ENCODE measurements around the gene CAMTA1. TPM values are rescaled to one million over a fixed set of nuclear protein-coding genes. Genes with fewer than 3 reads are reported as not detected.

The CAMTA1 gene
- total and polyA plus RNA-seq, 9 of the 15 experiments (the other 6 are each of a cell fraction or from before 2014, with no cell fraction given), result 43.9 to 161 (median 65.9) TPM

DNA sequence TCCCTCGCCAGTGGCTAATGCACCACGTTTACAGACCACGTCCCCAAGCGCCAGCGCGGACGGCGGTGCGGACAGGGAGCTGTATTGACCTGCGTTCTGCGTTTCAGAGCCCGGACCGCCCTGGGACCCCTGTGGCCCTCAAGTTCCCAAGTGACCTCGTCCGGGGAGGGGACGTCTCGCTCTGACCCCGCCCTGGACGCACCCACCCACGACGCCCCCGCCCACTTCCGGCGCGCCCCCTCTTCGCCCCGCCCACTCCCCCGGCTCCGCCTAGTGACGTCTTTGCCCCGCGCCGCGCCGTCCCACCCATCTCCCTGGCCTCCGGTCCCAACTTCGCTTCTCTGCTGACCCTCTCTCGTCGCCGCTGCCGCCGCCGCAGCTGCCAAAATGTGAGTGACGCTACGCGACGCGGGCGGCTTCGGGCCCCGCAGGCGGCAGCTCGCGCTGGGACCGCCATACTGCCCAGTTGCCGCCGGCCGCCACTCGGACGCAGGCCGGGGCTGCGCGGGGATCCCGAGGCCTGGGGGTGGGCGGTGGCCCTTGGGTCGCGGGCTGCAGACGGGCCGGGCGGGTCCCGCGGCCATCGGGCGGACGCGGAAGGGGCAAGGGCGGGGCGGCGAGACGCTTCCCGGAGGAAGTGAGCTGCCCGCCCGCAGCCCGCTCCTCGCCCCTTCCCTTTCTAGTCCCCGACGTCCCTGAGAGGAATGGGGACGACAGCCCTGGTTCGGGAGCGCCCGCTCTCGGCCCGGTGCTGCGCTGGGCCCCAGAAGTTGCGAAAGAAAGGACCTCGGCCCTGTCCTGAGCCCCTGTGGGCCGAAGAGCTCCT lies 986.0 kb downstream of the CAMTA1 start, which contains the start of gene VAMP3 (continued):
- TF ChIP-seq TRIM24 (IDR thresholded peaks at IDR 0.05), result no peak
- TF ChIP-seq, protein P1, sequence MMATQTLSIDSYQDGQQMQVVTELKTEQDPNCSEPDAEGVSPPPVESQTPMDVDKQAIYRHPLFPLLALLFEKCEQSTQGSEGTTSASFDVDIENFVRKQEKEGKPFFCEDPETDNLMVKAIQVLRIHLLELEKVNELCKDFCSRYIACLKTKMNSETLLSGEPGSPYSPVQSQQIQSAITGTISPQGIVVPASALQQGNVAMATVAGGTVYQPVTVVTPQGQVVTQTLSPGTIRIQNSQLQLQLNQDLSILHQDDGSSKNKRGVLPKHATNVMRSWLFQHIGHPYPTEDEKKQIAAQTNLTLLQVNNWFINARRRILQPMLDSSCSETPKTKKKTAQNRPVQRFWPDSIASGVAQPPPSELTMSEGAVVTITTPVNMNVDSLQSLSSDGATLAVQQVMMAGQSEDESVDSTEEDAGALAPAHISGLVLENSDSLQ (IDR thresholded peaks at IDR 0.05), result peak; percentile 37; the same call in 1 of the 2 replicates
- 0 out of 4 replicates have a peak, but pooled peaks of 1 of the 2 experiments have one; percentile 37 for TF ChIP-seq FOXK2 (conservative IDR thresholded peaks at IDR 0.05 in 1 of 2, IDR thresholded peaks at IDR 0.05 in 1 of 2; ENCODE audit: low read depth in 2 of 2)
- TF ChIP-seq, protein P2, sequence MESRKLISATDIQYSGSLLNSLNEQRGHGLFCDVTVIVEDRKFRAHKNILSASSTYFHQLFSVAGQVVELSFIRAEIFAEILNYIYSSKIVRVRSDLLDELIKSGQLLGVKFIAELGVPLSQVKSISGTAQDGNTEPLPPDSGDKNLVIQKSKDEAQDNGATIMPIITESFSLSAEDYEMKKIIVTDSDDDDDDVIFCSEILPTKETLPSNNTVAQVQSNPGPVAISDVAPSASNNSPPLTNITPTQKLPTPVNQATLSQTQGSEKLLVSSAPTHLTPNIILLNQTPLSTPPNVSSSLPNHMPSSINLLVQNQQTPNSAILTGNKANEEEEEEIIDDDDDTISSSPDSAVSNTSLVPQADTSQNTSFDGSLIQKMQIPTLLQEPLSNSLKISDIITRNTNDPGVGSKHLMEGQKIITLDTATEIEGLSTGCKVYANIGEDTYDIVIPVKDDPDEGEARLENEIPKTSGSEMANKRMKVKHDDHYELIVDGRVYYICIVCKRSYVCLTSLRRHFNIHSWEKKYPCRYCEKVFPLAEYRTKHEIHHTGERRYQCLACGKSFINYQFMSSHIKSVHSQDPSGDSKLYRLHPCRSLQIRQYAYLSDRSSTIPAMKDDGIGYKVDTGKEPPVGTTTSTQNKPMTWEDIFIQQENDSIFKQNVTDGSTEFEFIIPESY (CRISPR knock-in tag; IDR thresholded peaks at IDR 0.05), result no peak
- TF ChIP-seq, protein P3, sequence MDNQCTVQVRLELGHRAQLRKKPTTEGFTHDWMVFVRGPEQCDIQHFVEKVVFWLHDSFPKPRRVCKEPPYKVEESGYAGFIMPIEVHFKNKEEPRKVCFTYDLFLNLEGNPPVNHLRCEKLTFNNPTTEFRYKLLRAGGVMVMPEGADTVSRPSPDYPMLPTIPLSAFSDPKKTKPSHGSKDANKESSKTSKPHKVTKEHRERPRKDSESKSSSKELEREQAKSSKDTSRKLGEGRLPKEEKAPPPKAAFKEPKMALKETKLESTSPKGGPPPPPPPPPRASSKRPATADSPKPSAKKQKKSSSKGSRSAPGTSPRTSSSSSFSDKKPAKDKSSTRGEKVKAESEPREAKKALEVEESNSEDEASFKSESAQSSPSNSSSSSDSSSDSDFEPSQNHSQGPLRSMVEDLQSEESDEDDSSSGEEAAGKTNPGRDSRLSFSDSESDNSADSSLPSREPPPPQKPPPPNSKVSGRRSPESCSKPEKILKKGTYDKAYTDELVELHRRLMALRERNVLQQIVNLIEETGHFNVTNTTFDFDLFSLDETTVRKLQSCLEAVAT (IDR thresholded peaks at IDR 0.05), result 0 out of 4 replicates have a peak, but pooled peaks of 1 of the 2 experiments have one; percentile 25
- no peak for TF ChIP-seq IFI16 (CRISPR knock-in tag; IDR thresholded peaks at IDR 0.05)
- no peak for TF ChIP-seq DDX20 (tag; IDR thresholded peaks at IDR 0.05; ENCODE audit: low read depth)
- no peak for TF ChIP-seq CCAR2 (IDR thresholded peaks at IDR 0.05; ENCODE audit: low read depth, low read length)
- TF ChIP-seq, protein P4, sequence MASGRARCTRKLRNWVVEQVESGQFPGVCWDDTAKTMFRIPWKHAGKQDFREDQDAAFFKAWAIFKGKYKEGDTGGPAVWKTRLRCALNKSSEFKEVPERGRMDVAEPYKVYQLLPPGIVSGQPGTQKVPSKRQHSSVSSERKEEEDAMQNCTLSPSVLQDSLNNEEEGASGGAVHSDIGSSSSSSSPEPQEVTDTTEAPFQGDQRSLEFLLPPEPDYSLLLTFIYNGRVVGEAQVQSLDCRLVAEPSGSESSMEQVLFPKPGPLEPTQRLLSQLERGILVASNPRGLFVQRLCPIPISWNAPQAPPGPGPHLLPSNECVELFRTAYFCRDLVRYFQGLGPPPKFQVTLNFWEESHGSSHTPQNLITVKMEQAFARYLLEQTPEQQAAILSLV (tag; IDR thresholded peaks at IDR 0.05), result no peak
- TF ChIP-seq, protein P5, sequence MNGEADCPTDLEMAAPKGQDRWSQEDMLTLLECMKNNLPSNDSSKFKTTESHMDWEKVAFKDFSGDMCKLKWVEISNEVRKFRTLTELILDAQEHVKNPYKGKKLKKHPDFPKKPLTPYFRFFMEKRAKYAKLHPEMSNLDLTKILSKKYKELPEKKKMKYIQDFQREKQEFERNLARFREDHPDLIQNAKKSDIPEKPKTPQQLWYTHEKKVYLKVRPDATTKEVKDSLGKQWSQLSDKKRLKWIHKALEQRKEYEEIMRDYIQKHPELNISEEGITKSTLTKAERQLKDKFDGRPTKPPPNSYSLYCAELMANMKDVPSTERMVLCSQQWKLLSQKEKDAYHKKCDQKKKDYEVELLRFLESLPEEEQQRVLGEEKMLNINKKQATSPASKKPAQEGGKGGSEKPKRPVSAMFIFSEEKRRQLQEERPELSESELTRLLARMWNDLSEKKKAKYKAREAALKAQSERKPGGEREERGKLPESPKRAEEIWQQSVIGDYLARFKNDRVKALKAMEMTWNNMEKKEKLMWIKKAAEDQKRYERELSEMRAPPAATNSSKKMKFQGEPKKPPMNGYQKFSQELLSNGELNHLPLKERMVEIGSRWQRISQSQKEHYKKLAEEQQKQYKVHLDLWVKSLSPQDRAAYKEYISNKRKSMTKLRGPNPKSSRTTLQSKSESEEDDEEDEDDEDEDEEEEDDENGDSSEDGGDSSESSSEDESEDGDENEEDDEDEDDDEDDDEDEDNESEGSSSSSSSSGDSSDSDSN (IDR thresholded peaks at IDR 0.05; ENCODE audit: borderline replicate concordance in 1 of 2, low read depth in 2 of 2, low read length in 2 of 2), result peak in 1 of 2 experiments; percentile 66; a peak in 2 of 4 replicates
- no peak for TF ChIP-seq EWSR1 (IDR thresholded peaks at IDR 0.05; ENCODE audit: borderline replicate concordance, low read depth, partially characterized antibody)
- TF ChIP-seq RCOR1 (IDR thresholded peaks at IDR 0.05; ENCODE audit: borderline replicate concordance in 1 of 2, low read depth in 2 of 2, low read length in 2 of 2), result no peak
- TF ChIP-seq SOX6 (IDR thresholded peaks at IDR 0.05), result no peak
- no peak for TF ChIP-seq JUND (IDR thresholded peaks at IDR 0.05; ENCODE audit: borderline replicate concordance, low read depth, low read length)
- no peak for TF ChIP-seq JUND (tag; IDR thresholded peaks at IDR 0.05; ENCODE audit: borderline replicate concordance, low read depth, low read length)
- no peak for TF ChIP-seq SMARCB1 (IDR thresholded peaks at IDR 0.05; ENCODE audit: insufficient read length, low read depth)
- TF ChIP-seq ZNF3 (CRISPR knock-in tag; IDR thresholded peaks at IDR 0.05), result no peak
- peak; percentile 87 for TF ChIP-seq KLF13 (tag; IDR thresholded peaks at IDR 0.05; ENCODE audit: borderline replicate concordance, low read depth)
- 0 out of 2 replicates have a peak, but pooled peaks have one; percentile 54 for TF ChIP-seq GTF2E2 (tag; IDR thresholded peaks at IDR 0.05)
